Esophagus muscularis mucosa (tissue), 4 donors: ENCODE measurements around the gene TBC1D10B. TPM values are rescaled to one million over a fixed set of nuclear protein-coding genes. Genes with fewer than 3 reads are reported as not detected.

Experiments
- DNase-seq: peaks from one replicate; pipeline ENCODE4 v3.0.0-alpha.2; 2017; ENCODE audit errors: extremely low spot score
- H3K27ac ChIP-seq, 4 donors: fragments of 200-600 bp; sonication (generic); replicated peaks in 1 of 4; 1 replicate in 3 of 4; 2 replicates in 1 of 4; pipeline ENCODE4 v1.5.1; 2016 to 2019; ENCODE audit warnings: mild to moderate bottlenecking in 1 of 4
- H3K27me3 ChIP-seq, 4 donors: fragments of 200-600 bp; sonication (generic); one replicate each; pipeline versions ENCODE4 v1.5.1 to v1.6.0; 2016 to 2019
- H3K36me3 ChIP-seq, 4 donors: fragments of 200-600 bp; sonication (generic); one replicate each; pipeline ENCODE4 v1.5.1; 2016 to 2019
- H3K4me1 ChIP-seq, 4 donors: fragments of 200-600 bp; sonication (generic); one replicate each; pipeline ENCODE4 v1.5.1; 2016 to 2019
- H3K4me3 ChIP-seq, 4 donors: fragments of 200-600 bp; sonication (generic); 1 replicate in 2 of 4; 2 replicates in 2 of 4; pipeline ENCODE4 v1.5.1; 2016 to 2019; ENCODE audit warnings: mild to moderate bottlenecking in 4 of 4, moderate library complexity in 1 of 4
- H3K9me3 ChIP-seq, 4 donors: fragments of 200-600 bp; sonication (generic); 1 replicate in 3 of 4; 2 replicates in 1 of 4; pipeline ENCODE4 v1.5.1; 2016 to 2019
- EP300 ChIP-seq: sonication (generic); formaldehyde crosslinking; IDR thresholded peaks from one replicate; pipeline ENCODE4 v1.6.1; 2017; ENCODE audit warnings: antibody characterized with exemption
- POLR2A ChIP-seq: fragments of 450-650 bp; IDR thresholded peaks from one replicate; pipeline ENCODE4 v1.6.1; 2017; ENCODE audit warnings: antibody characterized with exemption, moderate library complexity, mild to moderate bottlenecking, low read depth
- POLR2AphosphoS5 ChIP-seq, 2 donors: sonication (generic); formaldehyde crosslinking; IDR thresholded peaks; one replicate each; pipeline ENCODE4 v1.6.1; 2017; ENCODE audit warnings: antibody characterized with exemption in 2 of 2
- WGBS: methylation state at CpG from one replicate; pipeline ENCODE4 v1.1.5; 2018; 5-methylcytosine and 5-hydroxymethylcytosine counted together
- intact Hi-C: fragments of 100-400 bp; cut with DNase I; formaldehyde crosslinking; loops from one replicate; pipeline ENCODE4 v1.15.1; 2023
- total RNA-seq, 4 donors: library from RNA; depleted of rRNA; stranded (reverse); fragments of >200 nt; gene quantifications; one replicate each; pipeline versions ENCODE4 v1.1.0 to v1.2.1, GENCODE V29; 2016
- TF ChIP-seq, protein P1 (sequence below), 3 experiments: fragments of 200-600 bp in 2 of 3; fragments of 450-650 bp in 1 of 3; sonication (generic) in 2 of 3; IDR thresholded peaks; one replicate each; pipeline ENCODE4 v1.5.1; 2017 to 2019; ENCODE audit warnings: antibody characterized with exemption in 3 of 3, mild to moderate bottlenecking in 2 of 3, moderate library complexity in 1 of 3

Gene TBC1D10B
- total RNA-seq, 4 donors from 2014 or later = 21.2 to 41.5 (median 29.4) TPM

DNA sequence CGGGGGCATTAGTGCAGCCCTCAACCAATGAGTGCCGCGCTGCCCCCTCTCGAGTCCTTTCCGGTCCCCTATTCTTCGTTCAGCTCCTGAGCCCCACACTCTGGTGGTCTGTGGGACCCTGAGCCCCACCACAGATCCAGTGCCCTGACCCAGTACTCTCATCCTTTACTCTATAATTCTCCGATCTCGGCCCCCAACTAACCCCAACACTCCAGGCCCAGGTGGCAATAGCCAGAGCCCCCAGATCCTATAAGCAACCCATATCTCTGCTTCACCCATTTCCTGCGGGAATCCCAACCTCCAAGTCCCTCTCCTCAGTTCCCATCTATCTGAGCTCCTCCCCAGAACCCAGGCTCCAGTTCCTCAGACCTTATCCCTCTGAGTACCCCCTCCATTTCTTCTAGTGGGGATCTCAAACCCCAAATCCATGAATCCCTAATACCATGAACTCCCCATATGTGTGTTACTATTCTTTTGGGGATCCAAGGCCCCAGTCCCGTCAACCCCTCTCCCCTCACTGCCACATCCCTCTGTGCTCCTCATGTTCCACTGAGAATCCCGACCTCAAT, 1.0 kb upstream of the TBC1D10B start:
- WGBS = 24% methylated on average over 11 of the region's 11 CpGs
- intact Hi-C loops = no loop called here
- H3K4me3 ChIP-seq = peak overlapping the region; percentile 54 to 60 (median 58)
- no peaks in the 10 kb centered on the region for H3K27me3 ChIP-seq
- no peak for TF ChIP-seq POLR2AphosphoS5 (IDR thresholded peaks at IDR 0.05)
- TF ChIP-seq, protein P1, sequence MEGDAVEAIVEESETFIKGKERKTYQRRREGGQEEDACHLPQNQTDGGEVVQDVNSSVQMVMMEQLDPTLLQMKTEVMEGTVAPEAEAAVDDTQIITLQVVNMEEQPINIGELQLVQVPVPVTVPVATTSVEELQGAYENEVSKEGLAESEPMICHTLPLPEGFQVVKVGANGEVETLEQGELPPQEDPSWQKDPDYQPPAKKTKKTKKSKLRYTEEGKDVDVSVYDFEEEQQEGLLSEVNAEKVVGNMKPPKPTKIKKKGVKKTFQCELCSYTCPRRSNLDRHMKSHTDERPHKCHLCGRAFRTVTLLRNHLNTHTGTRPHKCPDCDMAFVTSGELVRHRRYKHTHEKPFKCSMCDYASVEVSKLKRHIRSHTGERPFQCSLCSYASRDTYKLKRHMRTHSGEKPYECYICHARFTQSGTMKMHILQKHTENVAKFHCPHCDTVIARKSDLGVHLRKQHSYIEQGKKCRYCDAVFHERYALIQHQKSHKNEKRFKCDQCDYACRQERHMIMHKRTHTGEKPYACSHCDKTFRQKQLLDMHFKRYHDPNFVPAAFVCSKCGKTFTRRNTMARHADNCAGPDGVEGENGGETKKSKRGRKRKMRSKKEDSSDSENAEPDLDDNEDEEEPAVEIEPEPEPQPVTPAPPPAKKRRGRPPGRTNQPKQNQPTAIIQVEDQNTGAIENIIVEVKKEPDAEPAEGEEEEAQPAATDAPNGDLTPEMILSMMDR (IDR thresholded peaks at IDR 0.05) = no peak
- no peak for TF ChIP-seq EP300
- no peak for TF ChIP-seq POLR2A
- peaks cover 0 to 4% (median 2%) of the 10 kb centered on the region in 4 donors for H3K36me3 ChIP-seq
- H3K4me1 ChIP-seq = peaks cover 33 to 42% (median 39%) of the 10 kb centered on the region in 4 donors
- H3K27ac ChIP-seq = peak overlapping the region; percentile 83 to 93 (median 87)
- H3K9me3 ChIP-seq = no peaks in the 10 kb centered on the region
- no peak for DNase-seq

DNA sequence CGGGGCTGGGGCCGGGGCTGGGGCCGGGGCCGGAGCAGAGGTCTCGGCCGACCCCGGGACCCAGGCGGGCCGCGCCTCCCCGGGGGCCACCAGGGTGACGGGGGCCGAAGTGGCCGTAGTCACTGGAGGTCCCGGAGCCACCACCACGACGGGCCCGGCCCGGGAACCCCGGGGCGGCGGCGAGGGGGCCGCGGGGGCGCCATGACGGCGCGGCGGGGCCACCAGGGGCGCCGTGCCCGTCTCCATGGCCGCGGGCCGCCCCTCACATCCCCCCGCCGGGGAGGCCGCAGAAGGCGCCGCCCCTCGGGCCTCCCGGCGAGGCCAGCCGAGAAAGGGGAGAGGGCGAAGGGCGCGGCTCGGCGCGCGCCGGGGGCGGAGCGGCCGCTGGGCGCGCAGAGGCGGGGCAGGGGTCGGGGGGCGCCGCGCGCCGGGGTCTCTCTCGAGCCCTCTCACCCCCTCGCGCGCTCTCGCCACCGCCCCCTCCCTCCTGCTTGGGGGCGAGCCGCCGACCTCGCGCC, 297 bp downstream of the TBC1D10B start:
- H3K36me3 ChIP-seq = peaks cover 0 to 17% (median 10%) of the 10 kb centered on the region in 4 donors
- intact Hi-C loops = no loop called here
- no peaks in the 10 kb centered on the region for H3K9me3 ChIP-seq
- no peaks in the 10 kb centered on the region for H3K27me3 ChIP-seq
- H3K4me3 ChIP-seq = peak overlapping the region; percentile 87 to 96 (median 92)
- no peak for DNase-seq
- TF ChIP-seq POLR2A (peak; percentile 52), EP300 (no peak), POLR2AphosphoS5 (IDR thresholded peaks at IDR 0.05) (peak in 1 of 2 donors; percentile 89)
- TF ChIP-seq, protein P1 (IDR thresholded peaks at IDR 0.05) = no peak
- WGBS = 0% methylated on average over 4 of the region's 76 CpGs
- peak overlapping the region; percentile 81 to 94 (median 86) for H3K27ac ChIP-seq
- peaks cover 37 to 54% (median 52%) of the 10 kb centered on the region in 4 donors for H3K4me1 ChIP-seq

DNA sequence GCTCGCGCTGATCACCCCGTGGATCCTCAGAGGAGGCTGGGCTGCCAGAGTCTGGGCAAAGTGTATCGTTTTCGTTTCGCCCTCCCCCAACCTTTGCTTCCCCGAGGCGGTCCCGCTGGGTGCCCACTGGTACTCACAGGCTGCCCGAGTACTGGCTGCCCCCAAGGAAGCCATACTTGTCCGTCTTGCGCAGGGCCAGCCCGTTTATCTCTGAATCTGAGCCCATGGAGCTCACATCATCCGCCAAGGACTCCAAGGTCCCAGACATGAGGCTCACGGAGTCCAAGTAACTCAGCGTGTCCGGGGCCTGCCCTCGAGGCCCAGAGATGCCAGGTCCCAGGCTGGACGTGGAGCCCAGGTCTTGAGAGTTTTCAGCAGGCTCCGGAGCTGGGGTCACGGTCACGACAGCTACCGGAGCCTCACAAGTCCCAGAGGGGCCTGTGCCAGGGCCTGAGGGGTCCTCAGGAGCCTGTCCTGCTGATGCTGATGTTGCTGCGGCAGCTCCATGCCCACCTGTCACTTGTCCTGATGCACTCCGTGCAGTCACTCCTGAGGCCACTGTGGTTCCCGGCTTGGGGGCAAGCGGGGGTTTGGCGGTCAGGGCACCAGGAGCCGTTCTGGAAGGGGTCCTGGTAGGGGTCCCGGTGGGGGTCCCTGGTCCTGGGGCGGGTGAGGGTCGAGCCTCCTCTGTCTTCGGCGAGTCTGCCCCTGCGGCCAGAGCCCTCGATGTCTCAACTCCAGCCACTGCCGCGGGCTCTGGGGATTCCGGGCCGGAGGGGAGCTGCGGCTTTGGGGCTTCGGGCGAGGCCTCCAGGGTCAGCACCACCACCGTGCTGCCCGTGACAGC, 980 bp downstream of the TBC1D10B start:
- TF ChIP-seq POLR2AphosphoS5 (IDR thresholded peaks at IDR 0.05) (no peak), POLR2A (no peak), EP300 (no peak)
- TF ChIP-seq, protein P1 (IDR thresholded peaks at IDR 0.05) = no peak
- WGBS = 0% methylated on average over 19 of the region's 45 CpGs
- Histone ChIP-seq H3K9me3 (no peaks in the 10 kb centered on the region), H3K4me3 (peak overlapping the region; percentile 87 to 96 (median 92)), H3K27me3 (no peaks in the 10 kb centered on the region), H3K4me1 (peaks cover 37 to 55% (median 53%) of the 10 kb centered on the region in 4 donors), H3K27ac (peak overlapping the region; percentile 81 to 94 (median 86)), H3K36me3 (peaks cover 5 to 24% (median 16%) of the 10 kb centered on the region in 4 donors)
- no peak for DNase-seq
- intact Hi-C loops = no loop called here

DNA sequence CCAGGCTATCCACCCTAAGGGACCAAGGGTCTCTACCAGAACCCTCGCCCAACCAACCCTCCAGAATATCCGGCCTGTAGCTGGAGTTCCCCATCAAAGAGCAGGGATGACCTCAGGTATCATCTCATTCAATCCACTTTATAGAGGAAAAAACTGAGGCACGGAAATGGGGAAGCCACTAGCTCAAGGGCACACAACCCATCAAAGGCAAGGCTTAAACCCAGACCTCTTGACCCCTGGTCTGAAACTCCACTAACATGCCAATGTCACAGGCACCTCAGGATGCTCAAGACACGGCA, 1.6 kb downstream of the TBC1D10B start:
- 3% methylated on average over 4 of the region's 4 CpGs for WGBS
- TF ChIP-seq POLR2AphosphoS5 (IDR thresholded peaks at IDR 0.05) (no peak), EP300 (no peak), POLR2A (no peak)
- TF ChIP-seq, protein P1 (IDR thresholded peaks at IDR 0.05) = no peak
- peak overlapping the region; percentile 87 to 96 (median 92) for H3K4me3 ChIP-seq
- intact Hi-C loops = no loop called here
- H3K4me1 ChIP-seq = peaks cover 37 to 55% (median 53%) of the 10 kb centered on the region in 4 donors
- peak overlapping the region; percentile 81 to 94 (median 86) for H3K27ac ChIP-seq
- no peak for DNase-seq
- peaks cover 10 to 29% (median 20%) of the 10 kb centered on the region in 4 donors for H3K36me3 ChIP-seq
- no peaks in the 10 kb centered on the region for H3K27me3 ChIP-seq
- no peaks in the 10 kb centered on the region for H3K9me3 ChIP-seq
